Adrenal gland (tissue), 12 donors: ENCODE results near the gene DNPEP. TPM values are rescaled to one million over a fixed set of nuclear protein-coding genes. Genes with fewer than 3 reads are reported as not detected.
A peak's percentile ranks its signal among the peaks of the same experiment; 100 is the strongest.

Experiments
- DNase-seq, 7 donors: peaks; one replicate each; pipeline ENCODE4 v3.0.0-alpha.2; 2019 to 2020
- H3K27ac ChIP-seq, 5 donors: fragments of 200-600 bp; sonication (generic) in 4 of 5; 1 replicate in 3 of 5; 2 replicates in 2 of 5; pipeline versions ENCODE4 v1.5.1 to v1.8.0; 2016 to 2020; ENCODE audit warnings: mild to moderate bottlenecking in 1 of 5
- H3K27me3 ChIP-seq: fragments of 200-600 bp; 2 replicates; pipeline ENCODE4 v1.8.0; 2021
- H3K36me3 ChIP-seq, 2 donors: fragments of 200-600 bp; replicated peaks in 1 of 2; 1 replicate in 1 of 2; 2 replicates in 1 of 2; pipeline versions ENCODE4 v1.5.1 to v1.8.0; 2018 to 2022
- H3K4me1 ChIP-seq, 2 donors: fragments of 200-600 bp; replicated peaks in 1 of 2; 1 replicate in 1 of 2; 2 replicates in 1 of 2; pipeline versions ENCODE4 v1.5.1 to v1.8.0; 2018 to 2021
- H3K4me3 ChIP-seq, 4 donors: fragments of 200-600 bp; sonication (generic) in 3 of 4; one replicate each; pipeline ENCODE4 v1.5.1; 2016 to 2018
- H3K9me3 ChIP-seq, 3 donors: fragments of 200-600 bp; sonication (generic) in 1 of 3; replicated peaks in 1 of 3; 1 replicate in 2 of 3; 2 replicates in 1 of 3; pipeline versions ENCODE4 v1.5.1 to v1.8.0; 2016 to 2021
- POLR2A ChIP-seq, 2 donors: fragments of 450-650 bp; IDR thresholded peaks; one replicate each; pipeline ENCODE4 v1.6.1; 2017; ENCODE audit warnings: antibody characterized with exemption in 2 of 2, mild to moderate bottlenecking in 2 of 2, moderate library complexity in 1 of 2
- WGBS, 4 donors: extraction: QIAGEN DNeasy Blood & Tissue Kit in 2 of 4; methylation state at CpG; one replicate each; pipeline versions ENCODE4 v1.1.5 to v1.1.7; 2013 to 2017; 5-methylcytosine and 5-hydroxymethylcytosine counted together
- intact Hi-C, 2 donors: fragments of 100-400 bp; cut with DNase I; formaldehyde crosslinking; loops; one replicate each; pipeline versions ENCODE4 v1.14.1 to v1.15.0; 2022 to 2023
- polyA plus RNA-seq, 3 donors: library from polyadenylated mRNA; stranded (reverse); fragments of 200-250 nt in 2 of 3; fragments of 350-450 nt in 1 of 3; fragmentation: Illumina TruSeq in 1 of 3; extraction: RNeasy Lipid Tissue Mini Kit (QIAGEN cat#74804) in 1 of 3; gene quantifications; one replicate each; pipeline ENCODE4 v1.2.3, GENCODE V29; 2013 to 2014
- total RNA-seq, 9 donors: library from RNA; depleted of rRNA in 4 of 9; stranded (reverse); fragments of >200 nt in 4 of 9; fragments of 120-200 nt in 1 of 9; fragmentation: NEBNext Ultra II Directional in 1 of 9; extraction: Animal tissue kit (Norgen Biotek cat#: 25700) in 1 of 9; gene quantifications; one replicate each; pipeline versions ENCODE4 v1.1.0 to v1.2.4, GENCODE V29; 2013 to 2023
- TF ChIP-seq, protein P1 (sequence below), 6 experiments: fragments of 450-650 bp in 4 of 6; fragments of 200-600 bp in 2 of 6; sonication (generic) in 1 of 6; IDR thresholded peaks; 1 replicate in 5 of 6; 2 replicates in 1 of 6; pipeline versions ENCODE4 v1.5.1 to v1.8.0; 2016 to 2021; ENCODE audit warnings: antibody characterized with exemption in 6 of 6, mild to moderate bottlenecking in 2 of 6, moderate library complexity in 1 of 6
- donor health status: healthy with polysubstance abuse.
- donor health status: Bipolar disorder and iron deficiency.
- donor health status: DM: yes; HTN: yes; CAD: no.
- donor health status: DM: no; HTN: no; CAD: no.
- donor health status: DM: no; HTN: no; CAD: no.
- donor health status: DM: yes; HTN: yes; CAD: no.

The DNPEP gene
- total and polyA plus RNA-seq, 12 donors = 30.0 to 107 (median 53.5) TPM

DNA sequence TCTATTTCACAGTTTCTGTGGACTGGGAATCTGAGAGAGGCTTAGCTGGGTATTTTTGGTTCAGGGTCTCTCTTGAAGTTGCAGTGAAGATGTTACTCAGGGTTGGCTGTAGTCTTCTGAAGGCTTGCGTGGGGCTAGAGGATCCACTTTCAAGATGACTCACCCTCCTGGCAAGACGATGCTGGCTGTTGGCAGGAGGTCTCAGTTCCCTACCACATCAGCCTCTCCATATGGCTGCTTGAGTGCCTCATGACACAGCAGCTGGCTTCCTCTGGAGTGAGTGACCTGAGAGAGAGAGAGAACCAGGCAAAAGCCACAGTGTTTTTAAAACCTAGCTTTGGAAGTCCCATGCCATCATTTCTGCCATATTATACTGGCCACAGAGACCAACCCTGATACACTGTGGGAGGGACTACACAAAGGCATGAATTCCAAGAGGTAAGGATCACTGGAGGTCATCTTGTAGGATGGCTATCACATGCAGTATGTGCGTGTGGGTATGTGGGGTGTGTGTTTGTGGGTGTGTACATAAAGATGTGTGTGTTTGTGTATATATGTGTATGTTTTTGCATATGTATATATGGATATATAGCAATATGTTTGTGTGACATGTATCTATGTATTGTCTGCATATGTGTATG lies 25.1 kb downstream of the DNPEP start:
- WGBS, 4 donors = 34 to 50% (median 42%) methylated on average over 2 to 3 of the region's 3 CpGs
- intact Hi-C loops = no loop called here
- DNase-seq = peak in 6 of 7 donors; percentile 65 to 74 (median 70)
- Histone ChIP-seq H3K4me1 (peaks cover 0 to 6% of the 10 kb centered on the region in 2 donors), H3K27me3 (peaks cover 19% of the 10 kb centered on the region), H3K36me3 (no peaks in the 10 kb centered on the region), H3K27ac (no peak overlapping the region), H3K9me3 (no peaks in the 10 kb centered on the region), H3K4me3 (no peak overlapping the region)
- TF ChIP-seq POLR2A (IDR thresholded peaks at IDR 0.05) = no peak
- TF ChIP-seq, protein P1, sequence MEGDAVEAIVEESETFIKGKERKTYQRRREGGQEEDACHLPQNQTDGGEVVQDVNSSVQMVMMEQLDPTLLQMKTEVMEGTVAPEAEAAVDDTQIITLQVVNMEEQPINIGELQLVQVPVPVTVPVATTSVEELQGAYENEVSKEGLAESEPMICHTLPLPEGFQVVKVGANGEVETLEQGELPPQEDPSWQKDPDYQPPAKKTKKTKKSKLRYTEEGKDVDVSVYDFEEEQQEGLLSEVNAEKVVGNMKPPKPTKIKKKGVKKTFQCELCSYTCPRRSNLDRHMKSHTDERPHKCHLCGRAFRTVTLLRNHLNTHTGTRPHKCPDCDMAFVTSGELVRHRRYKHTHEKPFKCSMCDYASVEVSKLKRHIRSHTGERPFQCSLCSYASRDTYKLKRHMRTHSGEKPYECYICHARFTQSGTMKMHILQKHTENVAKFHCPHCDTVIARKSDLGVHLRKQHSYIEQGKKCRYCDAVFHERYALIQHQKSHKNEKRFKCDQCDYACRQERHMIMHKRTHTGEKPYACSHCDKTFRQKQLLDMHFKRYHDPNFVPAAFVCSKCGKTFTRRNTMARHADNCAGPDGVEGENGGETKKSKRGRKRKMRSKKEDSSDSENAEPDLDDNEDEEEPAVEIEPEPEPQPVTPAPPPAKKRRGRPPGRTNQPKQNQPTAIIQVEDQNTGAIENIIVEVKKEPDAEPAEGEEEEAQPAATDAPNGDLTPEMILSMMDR (IDR thresholded peaks at IDR 0.05) = no peak

DNA sequence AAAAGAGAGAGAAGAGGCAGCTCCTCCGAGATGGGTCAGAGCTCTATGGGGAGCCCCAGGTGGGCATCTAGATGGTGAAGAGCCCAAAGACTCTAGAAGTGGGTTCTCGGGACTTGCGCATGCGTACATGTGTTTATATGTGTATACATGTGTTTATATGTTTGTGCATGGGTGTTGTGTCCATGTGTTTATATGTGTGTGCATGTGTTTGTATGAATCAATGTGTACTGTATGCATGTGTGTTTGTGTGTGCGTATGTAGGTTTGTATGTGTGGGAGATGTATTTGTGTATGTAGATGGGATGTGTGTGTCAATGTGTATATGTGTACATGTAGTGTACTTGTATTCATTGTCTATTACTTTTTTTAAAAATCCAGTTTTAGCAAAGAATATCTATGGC lies 25.6 kb downstream of the DNPEP start:
- 93 to 99% (median 94%) methylated on average over 5 of the region's 5 CpGs for WGBS, 4 donors
- H3K4me1 ChIP-seq = peaks cover 0 to 6% of the 10 kb centered on the region in 2 donors
- no peak for DNase-seq
- no peaks in the 10 kb centered on the region for H3K9me3 ChIP-seq
- no peaks in the 10 kb centered on the region for H3K36me3 ChIP-seq
- H3K4me3 ChIP-seq = no peak overlapping the region
- TF ChIP-seq POLR2A (IDR thresholded peaks at IDR 0.05) = no peak
- H3K27me3 ChIP-seq = peaks cover 19% of the 10 kb centered on the region
- no peak overlapping the region for H3K27ac ChIP-seq
- intact Hi-C loops = no loop called here

DNA sequence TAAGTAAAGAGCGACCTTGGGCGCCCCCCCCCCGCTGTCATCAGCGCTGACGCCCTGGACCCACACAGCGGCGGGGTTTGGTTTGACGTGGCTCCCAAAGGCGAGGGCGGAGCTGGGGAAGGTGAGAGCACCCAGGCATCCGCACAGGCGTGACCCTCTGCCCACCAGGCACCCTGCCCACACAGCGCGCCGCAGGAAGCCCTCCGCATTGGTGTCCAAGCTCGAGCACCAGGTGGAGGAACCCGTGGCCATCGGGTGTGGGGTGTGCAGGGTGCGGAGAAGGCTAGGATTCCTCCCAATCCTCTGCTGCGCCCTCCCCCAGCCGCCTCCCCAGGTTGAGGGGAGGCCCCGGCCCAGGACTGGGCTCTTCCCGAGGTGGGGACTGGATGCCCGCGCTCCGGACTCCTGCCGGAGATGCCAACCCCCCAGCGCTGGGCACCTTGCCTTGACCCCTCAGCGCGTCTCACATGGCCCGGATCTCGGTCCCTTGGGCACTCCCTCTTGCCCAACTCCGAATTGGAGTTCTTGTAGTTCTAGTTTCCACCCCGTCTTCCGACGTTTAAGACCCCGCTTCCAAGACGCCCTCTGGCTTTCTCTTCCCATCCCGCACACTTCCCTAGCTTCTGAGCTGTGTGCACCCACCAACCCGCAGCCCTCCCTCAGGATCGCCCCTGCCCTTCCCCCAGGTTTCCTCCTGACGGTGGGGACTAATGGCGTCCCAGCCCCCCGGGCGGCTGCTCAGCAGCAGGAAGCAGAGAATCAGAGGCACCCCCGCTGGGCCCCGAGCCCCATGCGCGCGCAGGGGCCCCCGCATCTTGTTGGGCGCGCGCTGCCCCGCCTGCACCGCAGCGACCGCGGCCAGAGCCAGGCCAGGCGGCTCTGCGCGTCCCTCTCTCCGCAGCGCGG lies 29.3 kb downstream of the DNPEP start:
- TF ChIP-seq, protein P1 (IDR thresholded peaks at IDR 0.05) = no peak
- TF ChIP-seq POLR2A (IDR thresholded peaks at IDR 0.05) = no peak
- Histone ChIP-seq H3K9me3 (no peaks in the 10 kb centered on the region), H3K4me1 (peaks cover 0 to 6% of the 10 kb centered on the region in 2 donors), H3K27ac (no peak overlapping the region), H3K4me3 (peak overlapping the region in 1 of 4 donors; percentile 32), H3K27me3 (peaks cover 19% of the 10 kb centered on the region), H3K36me3 (no peaks in the 10 kb centered on the region)
- intact Hi-C loops = no loop called here
- no peak for DNase-seq
- 2 to 3% (median 2%) methylated on average over 21 to 66 of the region's 66 CpGs for WGBS, 4 donors

DNA sequence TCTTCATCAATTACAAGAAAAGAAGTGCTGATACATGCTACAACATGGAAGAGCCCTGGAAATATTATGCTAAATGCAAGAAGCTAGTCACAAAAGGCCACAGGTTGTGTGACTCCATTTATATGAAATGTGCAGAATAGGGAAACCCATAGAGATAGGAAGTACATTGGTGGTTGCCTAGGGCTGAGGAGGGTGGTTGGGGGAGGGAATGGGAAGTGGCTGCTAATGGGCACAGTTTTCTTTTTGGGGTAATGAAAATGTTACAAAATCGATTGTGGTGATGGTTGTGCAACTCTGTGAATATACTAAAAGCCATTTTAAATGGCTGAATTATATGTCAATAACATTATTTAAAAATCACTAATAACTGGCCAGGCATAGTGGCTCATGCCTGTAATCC lies 30.9 kb downstream of the DNPEP start:
- Histone ChIP-seq H3K36me3 (no peaks in the 10 kb centered on the region), H3K27ac (no peak overlapping the region), H3K27me3 (peaks cover 19% of the 10 kb centered on the region), H3K4me1 (peaks cover 0 to 6% of the 10 kb centered on the region in 2 donors), H3K4me3 (no peak overlapping the region), H3K9me3 (no peaks in the 10 kb centered on the region)
- intact Hi-C loops = no loop called here
- WGBS, 4 donors = 58 to 81% (median 61%) methylated on average over 1 of the region's 1 CpG
- peak in 1 of 7 donors; percentile 32 for DNase-seq
- TF ChIP-seq POLR2A (IDR thresholded peaks at IDR 0.05) = no peak

DNA sequence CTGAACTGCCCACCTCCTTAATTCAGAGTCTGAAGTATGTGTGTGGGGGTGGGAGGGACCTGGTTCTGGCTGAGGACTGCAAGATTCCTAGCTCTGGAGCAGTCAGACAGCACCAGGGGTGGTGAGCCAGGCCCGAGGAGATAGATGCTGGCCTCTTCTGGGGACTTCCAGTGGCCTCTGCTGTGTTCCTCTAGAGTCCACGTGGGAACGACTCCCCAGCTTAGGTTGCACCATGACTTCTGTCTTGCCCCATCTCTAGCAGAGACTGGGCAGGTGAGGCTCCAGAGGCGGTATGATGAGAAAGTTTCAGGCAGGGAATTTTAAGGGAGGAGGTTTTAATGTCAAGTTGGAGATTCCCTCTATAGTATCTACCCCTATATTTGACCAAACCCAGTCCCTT lies 33.1 kb downstream of the DNPEP start:
- TF ChIP-seq, protein P1 (IDR thresholded peaks at IDR 0.05) = no peak
- TF ChIP-seq POLR2A (IDR thresholded peaks at IDR 0.05) = no peak
- Histone ChIP-seq H3K4me1 (peaks cover 0 to 6% of the 10 kb centered on the region in 2 donors), H3K27me3 (peaks cover 14% of the 10 kb centered on the region), H3K9me3 (no peaks in the 10 kb centered on the region), H3K4me3 (no peak overlapping the region), H3K27ac (no peak overlapping the region), H3K36me3 (no peaks in the 10 kb centered on the region)
- DNase-seq = no peak
- intact Hi-C loops = no loop called here
- 64 to 73% (median 70%) methylated on average over 3 to 4 of the region's 4 CpGs for WGBS, 4 donors
